Stimulated activated CD8-positive, alpha-beta memory T cell treated with anti-CD3 and anti-CD28 coated beads, Interleukin-7, amount 100 ng/mL, for 4 hours (primary cell): Measurements from ENCODE around the gene ALDH1A3.

Experiments used
- DNase-seq, 2 donors: peaks; one replicate each; pipeline ENCODE4 v3.0.0-alpha.2; 2020; ENCODE audit warnings: low read depth in 2 of 2

The ALDH1A3 gene

DNA sequence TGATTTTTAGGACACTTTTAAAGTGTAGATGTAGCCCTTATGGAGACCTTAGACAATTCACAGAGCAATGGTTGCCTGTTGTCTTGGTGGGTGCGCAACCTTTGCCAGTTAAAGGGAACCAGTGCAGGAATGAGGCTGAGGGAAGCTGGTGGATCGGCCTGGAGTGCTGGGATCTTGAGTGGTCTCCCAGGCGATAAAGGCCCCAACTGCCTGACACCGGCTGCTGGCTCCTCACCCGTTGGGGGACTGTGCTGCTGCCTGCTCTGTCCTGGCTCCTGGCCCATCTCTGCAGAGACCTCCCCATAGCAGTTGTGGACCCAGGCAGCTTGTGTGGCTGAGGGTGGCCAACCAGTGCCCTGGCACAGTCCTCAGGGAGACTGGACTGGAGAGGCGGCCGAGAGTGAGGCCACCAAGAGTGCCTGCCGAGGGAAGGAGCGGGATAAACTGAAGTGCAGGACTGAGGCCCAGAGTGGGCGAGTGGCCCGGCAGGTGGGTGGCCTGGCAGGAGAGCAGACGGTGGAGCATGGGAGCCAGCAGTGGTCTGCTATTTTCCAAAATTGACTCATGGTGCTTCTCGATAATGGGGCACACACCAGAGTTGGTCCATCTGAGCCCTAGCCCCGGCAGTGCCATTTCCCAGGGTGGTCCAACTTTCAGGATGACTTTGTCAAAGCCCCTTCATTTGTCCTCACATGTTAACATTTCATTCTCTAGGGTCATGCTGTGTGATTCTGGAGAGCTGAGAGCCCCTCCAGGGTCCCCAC lies 2.1 kb downstream of the ALDH1A3 start:
- no peak for DNase-seq

GRCh38 chr15:100885116-100885515 lies 5.5 kb downstream of the ALDH1A3 start:
- no peak for DNase-seq

DNA sequence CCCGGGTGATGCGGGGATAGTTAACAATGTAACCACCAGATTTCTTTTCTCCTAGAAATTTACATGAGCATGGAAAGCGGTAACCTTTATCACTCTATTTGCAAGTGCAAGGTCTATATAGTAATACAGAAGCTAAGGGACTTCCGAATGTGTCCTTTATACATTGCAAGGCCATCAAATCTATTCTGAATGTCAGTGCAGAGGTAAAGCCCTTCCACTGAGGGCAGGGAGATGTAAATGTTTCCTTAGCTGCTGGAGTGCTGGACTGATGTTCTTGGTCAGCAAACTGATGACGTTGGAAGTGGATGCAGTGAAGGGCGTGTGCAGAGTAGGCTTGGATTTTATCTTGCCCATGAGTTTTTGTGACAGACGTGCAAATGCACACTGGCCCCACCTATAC lies 6.2 kb downstream of the ALDH1A3 start:
- no peak for DNase-seq

GRCh38 chr15:100887211-100887913 lies 7.7 kb downstream of the ALDH1A3 start:
- no peak for DNase-seq

- no peak for DNase-seq
Measured at GRCh38 chr15:100889385-100890050, 9.9 kb downstream of the ALDH1A3 start.

DNA sequence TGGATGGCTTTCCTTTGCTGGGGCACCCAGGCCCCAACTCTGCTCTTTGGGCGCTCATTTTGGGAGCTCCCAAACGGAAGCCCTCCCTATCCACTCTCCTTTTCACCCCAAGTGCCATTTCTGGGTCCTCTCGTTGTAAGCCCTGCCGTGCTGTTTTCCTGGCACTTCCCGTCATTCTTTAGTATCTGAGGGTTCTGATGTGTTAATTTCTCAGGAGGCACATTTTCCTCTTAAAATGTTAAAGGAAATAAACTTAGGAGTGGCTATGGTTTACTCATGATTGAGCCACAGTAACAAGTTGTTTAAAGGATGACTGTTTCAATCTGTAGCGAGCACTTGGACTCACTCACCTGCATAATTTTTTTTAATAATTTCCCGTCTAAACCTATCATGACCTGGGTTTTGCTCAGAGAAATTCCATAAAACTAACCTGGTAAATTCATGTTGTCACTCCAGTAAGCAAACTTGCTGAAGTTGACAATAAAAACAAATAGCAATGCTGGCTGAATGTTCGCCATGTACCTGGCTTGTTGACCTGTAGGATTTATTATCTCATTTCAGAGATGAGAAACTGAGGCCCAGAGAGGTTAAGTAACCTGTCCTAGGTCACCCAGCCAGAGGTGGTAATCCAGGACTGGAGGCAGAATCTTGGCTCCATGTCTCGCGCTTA lies 10.6 kb downstream of the ALDH1A3 start:
- no peak for DNase-seq

DNA sequence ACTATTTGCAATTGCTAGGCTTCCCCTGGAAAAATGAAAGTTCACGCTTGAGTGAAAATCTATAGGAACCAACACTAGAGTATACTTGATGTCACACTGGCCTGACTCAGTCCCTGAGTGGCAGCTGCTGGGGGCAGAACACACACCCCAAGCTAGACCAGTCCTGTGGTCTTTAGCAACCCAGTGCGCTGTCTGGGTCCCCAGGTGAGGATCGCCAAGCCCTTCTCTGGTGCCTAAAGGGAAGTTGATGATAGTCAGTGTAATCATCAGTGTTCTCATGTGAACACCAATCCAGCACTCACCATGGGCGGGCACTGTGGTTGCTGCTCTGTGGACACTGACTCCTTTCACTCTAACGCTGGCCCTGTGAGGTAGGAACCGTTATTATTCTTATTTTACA lies 11.2 kb downstream of the ALDH1A3 start:
- DNase-seq, result no peak

DNA sequence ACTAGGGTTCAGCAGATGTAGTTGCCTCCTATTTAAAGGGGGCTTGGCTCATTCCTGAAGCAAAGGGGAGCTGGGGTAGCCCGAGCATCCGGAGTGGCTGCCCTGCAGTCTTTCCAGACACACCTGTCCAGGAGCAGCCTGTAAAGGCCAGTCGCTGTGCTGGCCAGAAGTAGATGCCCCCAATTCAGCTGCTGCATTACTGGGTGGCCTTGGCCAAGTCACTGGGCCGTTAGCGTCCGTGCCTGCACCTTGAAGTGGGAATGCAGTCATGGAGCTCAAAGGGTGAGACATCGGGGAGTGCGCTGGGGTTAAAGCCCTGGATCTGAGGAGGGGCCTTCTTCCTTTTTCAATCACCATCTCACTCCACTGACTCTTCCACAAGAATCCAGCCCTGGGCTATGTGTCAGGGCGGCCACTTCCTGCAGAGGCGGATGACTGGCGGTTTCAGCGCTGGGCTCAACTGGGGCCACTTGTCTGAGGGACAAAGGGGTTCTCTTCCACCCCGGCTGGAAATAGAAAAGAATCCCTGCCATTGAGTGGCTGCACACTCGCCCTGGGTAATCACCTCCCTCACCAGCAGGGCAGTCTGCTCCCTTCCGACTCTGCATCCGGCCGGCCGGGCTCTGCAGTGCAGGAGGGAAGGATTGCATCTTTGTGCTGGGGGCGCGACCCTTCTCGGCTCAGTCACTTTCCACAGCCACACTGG lies 11.8 kb downstream of the ALDH1A3 start:
- no peak for DNase-seq

DNA sequence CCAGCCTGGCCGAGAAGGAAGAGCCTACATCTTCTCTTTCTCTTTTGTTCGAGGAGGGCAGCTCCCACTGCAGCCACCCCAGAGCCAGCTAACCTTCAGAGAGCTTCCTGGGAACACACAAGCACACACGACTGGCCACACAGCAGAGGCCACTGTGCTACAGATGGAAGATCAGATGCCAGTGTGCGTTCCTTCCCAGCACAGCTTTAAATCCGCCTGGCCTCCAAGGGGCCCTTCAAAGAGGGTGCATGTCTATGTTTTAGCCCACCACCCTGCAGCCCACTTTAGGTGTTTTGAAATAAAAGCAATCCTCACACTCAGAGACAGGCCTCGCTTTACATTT lies 12.4 kb downstream of the ALDH1A3 start:
- no peak for DNase-seq

GRCh38 chr15:100893261-100893963 lies 13.8 kb downstream of the ALDH1A3 start:
- no peak for DNase-seq

GRCh38 chr15:100893964-100894295 lies 14.3 kb downstream of the ALDH1A3 start:
- no peak for DNase-seq

DNA sequence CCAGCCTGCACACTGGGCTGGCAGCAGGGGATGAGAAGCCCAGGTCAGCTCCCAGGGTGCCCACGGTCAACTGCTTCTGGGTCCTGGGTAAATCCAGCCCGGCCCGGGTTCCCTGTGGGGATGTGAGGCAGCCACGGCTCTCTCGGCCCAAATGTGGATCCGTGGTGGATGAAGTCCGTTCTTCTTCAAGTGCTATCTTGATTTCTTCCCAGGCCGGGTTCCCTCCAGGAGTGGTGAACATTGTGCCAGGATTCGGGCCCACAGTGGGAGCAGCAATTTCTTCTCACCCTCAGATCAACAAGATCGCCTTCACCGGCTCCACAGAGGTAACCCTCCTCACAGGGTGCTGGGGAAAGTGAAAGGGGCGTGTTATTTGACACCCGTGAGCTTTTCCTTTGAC lies 16.1 kb downstream of the ALDH1A3 start:
- DNase-seq, result no peak

- DNase-seq, result no peak
Measured at GRCh38 chr15:100897221-100898151, 17.9 kb downstream of the ALDH1A3 start.

GRCh38 chr15:100898152-100898490 lies 18.5 kb downstream of the ALDH1A3 start:
- no peak for DNase-seq

- DNase-seq, result no peak
Measured at GRCh38 chr15:100898661-100899462, 19.2 kb downstream of the ALDH1A3 start.

DNA sequence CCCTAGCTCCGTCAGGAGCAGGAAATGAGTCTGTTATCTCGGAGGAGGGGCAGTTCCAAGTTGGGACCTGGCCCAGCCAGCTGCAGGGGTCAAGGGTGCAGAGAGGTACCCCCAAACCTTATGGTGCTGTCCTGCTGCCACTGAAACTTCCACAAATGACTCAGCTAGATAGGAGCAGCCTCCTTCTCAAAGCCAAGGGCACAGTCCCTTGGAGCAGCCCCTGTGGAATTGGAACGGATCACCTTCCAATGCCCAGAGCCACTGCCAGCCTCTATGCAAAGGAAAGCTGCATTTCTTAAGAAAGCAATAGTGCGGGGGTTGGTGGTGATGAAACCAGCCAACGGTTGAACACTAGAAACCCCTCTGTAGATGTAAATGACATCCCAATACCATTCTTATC lies 20.0 kb downstream of the ALDH1A3 start:
- no peak for DNase-seq

DNA sequence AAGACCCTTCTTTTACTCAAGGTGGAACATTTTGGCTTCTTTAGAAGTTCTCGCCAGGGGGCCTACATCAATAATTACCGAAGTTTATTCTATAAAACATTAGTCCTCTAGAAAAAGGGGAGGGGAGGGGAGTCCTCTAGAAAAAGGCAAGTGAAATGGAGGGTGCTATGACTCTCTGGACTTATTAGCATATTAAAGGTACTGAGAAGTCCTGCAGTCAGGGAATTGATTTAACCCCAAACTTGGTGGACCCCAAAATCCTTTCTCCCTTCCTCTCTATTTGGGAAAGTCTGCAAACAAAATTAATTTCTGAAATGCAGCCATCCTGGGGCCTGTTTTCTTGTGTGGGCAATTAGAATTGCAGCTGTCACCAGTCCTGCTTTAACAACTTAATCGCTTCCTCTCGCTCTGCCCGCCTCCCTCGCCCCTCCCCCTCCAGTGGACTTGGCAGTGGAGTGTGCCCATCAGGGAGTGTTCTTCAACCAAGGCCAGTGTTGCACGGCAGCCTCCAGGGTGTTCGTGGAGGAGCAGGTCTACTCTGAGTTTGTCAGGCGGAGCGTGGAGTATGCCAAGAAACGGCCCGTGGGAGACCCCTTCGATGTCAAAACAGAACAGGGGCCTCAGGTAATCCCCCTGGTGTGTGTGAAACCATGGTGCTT lies 20.6 kb downstream of the ALDH1A3 start:
- DNase-seq, result no peak

DNA sequence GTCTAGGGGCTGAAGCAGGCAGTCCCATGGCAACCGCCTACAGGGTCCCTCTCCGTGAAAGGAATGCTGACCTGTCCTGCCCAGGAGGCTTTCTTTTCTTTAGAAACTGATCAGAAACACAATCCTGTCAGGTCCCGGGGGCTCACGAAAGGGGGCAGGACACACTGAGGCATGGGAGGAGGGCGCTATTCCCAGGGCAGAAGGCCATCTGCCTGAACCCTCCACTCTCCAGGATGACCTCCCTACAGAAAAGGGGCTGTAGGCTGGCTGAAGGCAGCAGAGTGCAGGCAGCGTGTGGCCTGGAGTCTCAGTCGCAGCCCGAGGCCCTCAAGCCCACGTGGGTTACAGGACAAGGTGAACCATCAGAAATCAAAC lies 21.2 kb downstream of the ALDH1A3 start:
- no peak for DNase-seq

- no peak for DNase-seq
Measured at GRCh38 chr15:100901296-100901695, 21.7 kb downstream of the ALDH1A3 start.
